GM19351 (cell line): ENCODE data around the gene SLCO4A1.

Source experiments
- ATAC-seq: cut with Tn5 transposase; IDR thresholded peaks from one replicate; pipeline ENCODE4 v1.9.1; 2021; ENCODE audit warnings: mild to moderate bottlenecking, moderate library complexity; ENCODE audit not compliant: unreplicated experiment

The SLCO4A1 gene

GRCh38 chr20:62663145-62664018 is 21.1 kb downstream of the SLCO4A1 start:
- ATAC-seq: no peak

- no peak for ATAC-seq
These were observed 22.0 kb downstream of the SLCO4A1 start for GRCh38 chr20:62664019-62664971.

- ATAC-seq: no peak
These were observed 23.0 kb downstream of the SLCO4A1 start for GRCh38 chr20:62665153-62665754.

- ATAC-seq: no peak
These were observed 23.8 kb downstream of the SLCO4A1 start for GRCh38 chr20:62665826-62666735.

GRCh38 chr20:62666736-62667529 is 24.6 kb downstream of the SLCO4A1 start:
- ATAC-seq: no peak

- ATAC-seq: no peak
These were observed 25.5 kb downstream of the SLCO4A1 start for GRCh38 chr20:62667530-62668440.

GRCh38 chr20:62668441-62669027 is 26.2 kb downstream of the SLCO4A1 start:
- no peak for ATAC-seq

GRCh38 chr20:62669249-62669648 is 26.9 kb downstream of the SLCO4A1 start:
- no peak for ATAC-seq

- ATAC-seq: no peak
These were observed 27.9 kb downstream of the SLCO4A1 start for GRCh38 chr20:62670156-62670555.

- ATAC-seq: no peak
These were observed 28.7 kb downstream of the SLCO4A1 start for GRCh38 chr20:62670998-62671397.

- ATAC-seq: no peak
These were observed 29.5 kb downstream of the SLCO4A1 start for GRCh38 chr20:62671765-62672164.

- ATAC-seq: no peak
These were observed 32.1 kb downstream of the SLCO4A1 start for GRCh38 chr20:62674370-62674769.

GRCh38 chr20:62675156-62675876 is 33.0 kb downstream of the SLCO4A1 start:
- no peak for ATAC-seq

GRCh38 chr20:62675877-62676260 is 33.6 kb downstream of the SLCO4A1 start:
- ATAC-seq: no peak

GRCh38 chr20:62676976-62677375 is 34.7 kb downstream of the SLCO4A1 start:
- no peak for ATAC-seq

- ATAC-seq: no peak
These were observed 35.4 kb downstream of the SLCO4A1 start for GRCh38 chr20:62677678-62678077.

GRCh38 chr20:62678553-62678952 is 36.2 kb downstream of the SLCO4A1 start:
- ATAC-seq: no peak
